C4-2B (cell line): ENCODE data around the gene FAM110D.

Source experiments
- CTCF ChIP-seq: fragments of 450-650 bp; conservative IDR thresholded peaks from 2 replicates; pipeline ENCODE4 v1.5.1; 2017; ENCODE audit warnings: mild to moderate bottlenecking
- ZFX ChIP-seq: fragments of 450-650 bp; IDR thresholded peaks from 2 replicates; pipeline ENCODE4 v1.6.1; 2017

GRCh38 chr1:26190373-26190987, 31.6 kb downstream of the FAM110D start, which contains the start of gene CATSPER4:
- TF ChIP-seq CTCF (no peak), ZFX (no peak)
